ENCODE measurements around the gene SULT6B1. TPM values are rescaled to one million over a fixed set of nuclear protein-coding genes. Genes with fewer than 3 reads are reported as not detected.
A peak's percentile ranks its signal among the peaks of the same experiment; 100 is the strongest.

Gene SULT6B1
- total RNA-seq, result not detected

GRCh38 chr2:37188570-37188969 lies at the start of gene SULT6B1:
Gene SULT6B1, minus strand, starts transcription at chr2:37188670. Its CDS starts 30 bp downstream, at chr2:37188640.
- H3K27me3 ChIP-seq, result no peaks in the 10 kb centered on the region
- WGBS, result 95% methylated on average over 2 of the region's 2 CpGs
- no peaks in the 10 kb centered on the region for H3K9me3 ChIP-seq
- H3K36me3 ChIP-seq, result no peaks in the 10 kb centered on the region
- no peak for TF ChIP-seq EP300 (IDR thresholded peaks at IDR 0.05)
- TF ChIP-seq CTCF (IDR thresholded peaks at IDR 0.05), result no peak
- TF ChIP-seq POLR2A (IDR thresholded peaks at IDR 0.05), result no peak
- no peak for TF ChIP-seq POLR2AphosphoS5 (IDR thresholded peaks at IDR 0.05)
- H3K27ac ChIP-seq, result no peak within 1 kb of the TSS
- peaks cover 14% of the 10 kb centered on the region for H3K4me1 ChIP-seq
- no peak within 1 kb of the TSS for H3K4me3 ChIP-seq
- DNase-seq (ENCODE audit: low spot score in 2 of 2), result no peak

DNA sequence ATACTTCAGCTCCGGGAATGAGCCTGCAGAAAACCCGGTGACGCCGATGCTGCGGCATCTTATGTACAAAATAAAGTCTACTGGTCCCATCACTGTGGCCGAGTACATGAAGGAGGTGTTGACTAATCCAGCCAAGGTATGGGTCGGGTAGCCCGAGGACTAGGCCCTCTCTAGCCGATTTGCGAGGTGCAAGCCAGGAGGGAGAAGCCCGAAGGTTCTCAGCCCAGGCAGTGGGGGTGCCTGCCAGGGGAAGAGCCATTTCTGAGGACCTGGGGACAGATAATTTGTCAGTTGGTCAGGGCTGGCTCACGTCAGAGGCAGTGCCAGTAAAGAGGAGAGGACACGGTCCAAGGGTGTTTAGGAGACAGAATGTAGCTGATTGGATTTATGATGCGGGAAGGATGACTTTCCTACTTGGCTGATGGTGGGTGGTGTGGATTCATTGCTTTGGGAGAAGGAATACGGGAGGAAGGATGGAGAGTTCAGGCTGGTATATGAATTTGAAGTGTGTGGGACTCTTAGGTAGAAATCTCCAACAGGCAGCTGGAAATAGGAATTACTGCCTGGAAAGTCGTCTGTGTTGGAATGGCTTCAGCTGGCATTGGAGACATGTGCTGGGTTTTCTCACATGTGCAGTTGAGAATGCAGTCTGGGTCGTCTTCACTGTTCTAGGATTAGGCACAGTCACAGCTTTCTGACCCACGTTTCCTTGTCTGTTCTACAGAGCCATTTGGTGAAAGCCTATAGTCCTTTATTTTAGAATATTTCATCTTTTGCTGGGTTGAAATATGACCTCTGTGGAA lies 43.9 kb upstream of the SULT6B1 start:
- TF ChIP-seq POLR2A (IDR thresholded peaks at IDR 0.05) (no peak), CTCF (IDR thresholded peaks at IDR 0.05) (no peak), POLR2AphosphoS5 (IDR thresholded peaks at IDR 0.05) (no peak), EP300 (IDR thresholded peaks at IDR 0.05) (no peak)
- Histone ChIP-seq H3K27me3 (no peaks in the 10 kb centered on the region), H3K9me3 (no peaks in the 10 kb centered on the region), H3K36me3 (peaks cover 20% of the 10 kb centered on the region), H3K4me3 (peak overlapping the region; percentile 81), H3K27ac (peak overlapping the region; percentile 93), H3K4me1 (peaks cover 34% of the 10 kb centered on the region)
- 11% methylated on average over 17 of the region's 18 CpGs for WGBS
- DNase-seq (ENCODE audit: low spot score in 2 of 2), result peak in 1 of 2 donors; percentile 58

DNA sequence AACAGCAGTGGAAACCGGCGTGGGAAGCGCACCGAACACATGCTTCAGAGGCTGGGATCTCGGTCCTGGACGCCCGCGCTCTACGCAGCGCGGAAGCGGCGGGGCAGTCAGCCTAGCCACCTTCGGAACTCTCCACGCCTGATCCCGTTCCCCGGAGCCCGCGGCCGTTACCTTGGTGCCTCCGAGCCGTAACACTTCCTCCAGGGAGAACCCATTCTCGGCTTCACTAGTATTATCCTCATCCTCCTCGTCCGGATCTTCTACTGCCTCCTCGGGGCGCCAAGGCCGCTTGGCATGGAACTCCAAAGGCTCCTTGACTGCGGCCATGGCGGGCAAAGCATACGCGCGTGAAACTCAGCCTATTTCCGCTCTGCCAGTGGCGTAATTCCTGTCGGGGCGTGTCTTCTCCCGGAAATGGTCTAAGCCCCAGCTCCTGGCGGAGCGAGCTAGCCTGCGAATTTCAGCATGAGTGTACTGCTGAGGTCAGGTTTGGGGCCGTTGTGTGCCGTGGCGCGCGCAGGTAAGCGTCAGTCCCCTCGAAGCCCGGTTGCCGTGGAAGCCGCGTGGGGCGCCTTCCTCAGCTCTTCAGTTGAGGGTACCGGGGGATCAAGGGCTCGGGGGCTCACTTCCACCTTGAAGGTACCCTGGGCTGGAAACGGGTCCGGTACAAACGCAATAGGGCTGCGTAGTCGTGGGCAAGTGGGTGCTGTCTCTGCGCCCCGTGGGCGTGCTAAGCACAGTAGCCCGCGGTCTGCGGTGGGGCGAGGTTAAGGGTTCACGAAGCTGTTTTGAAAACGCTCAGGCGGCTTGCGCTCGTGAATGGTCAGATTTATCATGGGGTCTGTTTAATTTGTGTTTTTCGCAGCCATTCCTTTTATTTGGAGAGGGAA lies 43.0 kb upstream of the SULT6B1 start, which contains the start of the genes CEBPZ and NDUFAF7:
TSS of gene CEBPZ (minus strand) at position 356 of the 890 bp plus-strand sequence. CDS start at position 327, 29 bp downstream.
TSS of gene NDUFAF7 (plus strand) at position 418 of the 890 bp plus-strand sequence. CDS start at position 466, 48 bp downstream.
- Histone ChIP-seq H3K36me3 (peaks cover 14% of the 10 kb centered on the region), H3K9me3 (no peaks in the 10 kb centered on the region), H3K27me3 (no peaks in the 10 kb centered on the region), H3K27ac (peak within 1 kb of the TSS; percentile 93), H3K4me3 (peak within 1 kb of the TSS; percentile 81), H3K4me1 (peaks cover 36% of the 10 kb centered on the region)
- peak; percentile 95 to 96 for DNase-seq (ENCODE audit: low spot score in 2 of 2)
- TF ChIP-seq CTCF (IDR thresholded peaks at IDR 0.05) (no peak), POLR2AphosphoS5 (IDR thresholded peaks at IDR 0.05) (peak; percentile 88 to 92 (median 89)), POLR2A (IDR thresholded peaks at IDR 0.05) (peak in 1 of 2 donors; percentile 78)
- WGBS, result under 1% methylated on average over 73 of the region's 73 CpGs

- Histone ChIP-seq H3K4me3 (peak overlapping the region; percentile 81), H3K27me3 (no peaks in the 10 kb centered on the region), H3K36me3 (peaks cover 12% of the 10 kb centered on the region), H3K9me3 (no peaks in the 10 kb centered on the region), H3K27ac (peak overlapping the region; percentile 93), H3K4me1 (peaks cover 39% of the 10 kb centered on the region)
- WGBS, result 1% methylated on average over 8 of the region's 8 CpGs
- TF ChIP-seq POLR2AphosphoS5 (IDR thresholded peaks at IDR 0.05), result no peak
- TF ChIP-seq EP300 (IDR thresholded peaks at IDR 0.05), result no peak
- no peak for TF ChIP-seq CTCF (IDR thresholded peaks at IDR 0.05)
- TF ChIP-seq POLR2A (IDR thresholded peaks at IDR 0.05), result no peak
- no peak for DNase-seq (ENCODE audit: low spot score in 2 of 2)
These were observed 42.1 kb upstream of the SULT6B1 start for GRCh38 chr2:37230581-37230980.
